Uterus (tissue), 4 donors: ENCODE results near the gene ASNSD1. TPM values are rescaled to one million over a fixed set of nuclear protein-coding genes. Genes with fewer than 3 reads are reported as not detected.

Experiments
- DNase-seq, 2 donors: peaks; one replicate each; pipeline ENCODE4 v3.0.0-alpha.2; 2019 to 2020
- H3K27ac ChIP-seq, 2 donors: fragments of 200-600 bp; sonication (generic); 1 replicate in 1 of 2; 2 replicates in 1 of 2; pipeline ENCODE4 v1.5.1; 2016 to 2018
- H3K27me3 ChIP-seq, 2 donors: fragments of 200-600 bp; sonication (generic); one replicate each; pipeline ENCODE4 v1.5.1; 2018 to 2019; ENCODE audit warnings: control low read depth in 1 of 2
- H3K36me3 ChIP-seq, 2 donors: fragments of 200-600 bp; sonication (generic); one replicate each; pipeline ENCODE4 v1.5.1; 2019; ENCODE audit warnings: control low read depth in 1 of 2
- H3K4me1 ChIP-seq, 2 donors: fragments of 200-600 bp; sonication (generic); one replicate each; pipeline ENCODE4 v1.5.1; 2018 to 2019; ENCODE audit warnings: control low read depth in 1 of 2
- H3K4me3 ChIP-seq, 2 donors: fragments of 200-600 bp; sonication (generic); 1 replicate in 1 of 2; 2 replicates in 1 of 2; pipeline ENCODE4 v1.5.1; 2018 to 2019; ENCODE audit warnings: mild to moderate bottlenecking in 1 of 2
- H3K9me3 ChIP-seq, 2 donors: fragments of 200-600 bp; sonication (generic); one replicate each; pipeline ENCODE4 v1.5.1; 2019; ENCODE audit warnings: control low read depth in 1 of 2
- POLR2A ChIP-seq, 2 donors: fragments of 450-650 bp; IDR thresholded peaks; one replicate each; pipeline ENCODE4 v1.6.1; 2016; ENCODE audit warnings: antibody characterized with exemption in 2 of 2, mild to moderate bottlenecking in 1 of 2, moderate library complexity in 1 of 2
- intact Hi-C: fragments of 100-400 bp; cut with DNase I; formaldehyde crosslinking; loops from one replicate; pipeline ENCODE4 v1.15.1; 2023; ENCODE audit warnings: low total_unique reads
- total RNA-seq, 4 donors: library from RNA; depleted of rRNA in 3 of 4; stranded (reverse); fragments of >200 nt in 3 of 4; gene quantifications; one replicate each; pipeline versions ENCODE4 v1.1.0 to v1.2.4, GENCODE V29; 2014 to 2023
- TF ChIP-seq, protein P1 (sequence below), 4 experiments: fragments of 200-600 bp in 2 of 4; fragments of 450-650 bp in 2 of 4; sonication (generic) in 2 of 4; IDR thresholded peaks; one replicate each; pipeline ENCODE4 v1.5.1; 2016 to 2019; ENCODE audit warnings: antibody characterized with exemption in 4 of 4, mild to moderate bottlenecking in 2 of 4, moderate library complexity in 1 of 4
- donor health status: DM: yes; HTN: yes; CAD: no.

Gene ASNSD1
- total RNA-seq, 4 donors from 2014 or later, result 46.2 to 94.4 (median 56.6) TPM

DNA sequence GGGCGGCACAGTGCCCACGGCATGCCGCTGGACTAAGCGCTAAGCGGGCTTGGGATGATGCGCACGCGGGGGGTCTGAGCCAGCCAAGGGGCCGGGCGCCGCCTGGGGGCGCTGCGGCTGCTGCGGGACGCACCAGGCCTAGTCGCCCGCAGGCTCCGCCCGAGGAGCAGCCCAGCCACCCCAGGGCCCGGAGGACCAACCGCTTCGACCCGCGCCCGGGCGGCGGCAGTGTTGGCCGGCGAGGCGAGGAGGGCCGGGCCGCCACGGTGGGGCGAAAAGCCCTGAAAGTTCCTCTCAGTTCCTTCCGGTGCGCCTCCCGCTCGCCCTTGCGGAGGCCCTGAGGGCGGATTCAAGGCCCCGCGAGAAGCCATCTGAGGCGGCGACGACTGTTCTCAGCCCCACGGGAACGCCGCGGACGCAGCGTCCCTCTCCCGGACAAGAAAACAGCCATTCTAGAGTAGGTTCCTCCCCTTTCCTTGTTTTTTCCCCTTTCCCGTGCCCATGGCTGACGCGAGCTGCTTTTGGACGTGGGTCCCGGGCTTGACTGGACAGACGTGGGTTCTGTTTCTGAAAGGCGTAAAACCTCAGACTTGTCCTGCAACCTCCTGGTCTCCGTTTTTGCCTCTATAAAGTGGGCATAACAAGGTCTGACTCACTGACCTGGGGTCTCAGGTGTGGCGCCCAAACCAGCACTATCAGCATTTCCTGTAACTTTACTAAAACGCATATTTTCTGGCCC, 13.3 kb downstream of the ASNSD1 start, which contains the start of gene ANKAR:
Gene ANKAR (plus strand): TSS at position 297 of the 739 bp plus-strand sequence. CDS start 1,821 bp downstream, outside the sequence.
- H3K9me3 ChIP-seq, result no peaks in the 10 kb centered on the region
- H3K27ac ChIP-seq, result peak within 1 kb of the TSS; percentile 95 to 96
- DNase-seq, result peak; percentile 88 to 91
- no peaks in the 10 kb centered on the region for H3K36me3 ChIP-seq
- H3K4me1 ChIP-seq, result no peaks in the 10 kb centered on the region
- H3K4me3 ChIP-seq, result peak within 1 kb of the TSS; percentile 47 to 54
- intact Hi-C loops, result no loop called here
- H3K27me3 ChIP-seq, result no peaks in the 10 kb centered on the region
- TF ChIP-seq POLR2A (IDR thresholded peaks at IDR 0.05), result peak; percentile 52 to 66
- TF ChIP-seq, protein P1, sequence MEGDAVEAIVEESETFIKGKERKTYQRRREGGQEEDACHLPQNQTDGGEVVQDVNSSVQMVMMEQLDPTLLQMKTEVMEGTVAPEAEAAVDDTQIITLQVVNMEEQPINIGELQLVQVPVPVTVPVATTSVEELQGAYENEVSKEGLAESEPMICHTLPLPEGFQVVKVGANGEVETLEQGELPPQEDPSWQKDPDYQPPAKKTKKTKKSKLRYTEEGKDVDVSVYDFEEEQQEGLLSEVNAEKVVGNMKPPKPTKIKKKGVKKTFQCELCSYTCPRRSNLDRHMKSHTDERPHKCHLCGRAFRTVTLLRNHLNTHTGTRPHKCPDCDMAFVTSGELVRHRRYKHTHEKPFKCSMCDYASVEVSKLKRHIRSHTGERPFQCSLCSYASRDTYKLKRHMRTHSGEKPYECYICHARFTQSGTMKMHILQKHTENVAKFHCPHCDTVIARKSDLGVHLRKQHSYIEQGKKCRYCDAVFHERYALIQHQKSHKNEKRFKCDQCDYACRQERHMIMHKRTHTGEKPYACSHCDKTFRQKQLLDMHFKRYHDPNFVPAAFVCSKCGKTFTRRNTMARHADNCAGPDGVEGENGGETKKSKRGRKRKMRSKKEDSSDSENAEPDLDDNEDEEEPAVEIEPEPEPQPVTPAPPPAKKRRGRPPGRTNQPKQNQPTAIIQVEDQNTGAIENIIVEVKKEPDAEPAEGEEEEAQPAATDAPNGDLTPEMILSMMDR (IDR thresholded peaks at IDR 0.05), result peak; percentile 72 to 94 (median 91)

DNA sequence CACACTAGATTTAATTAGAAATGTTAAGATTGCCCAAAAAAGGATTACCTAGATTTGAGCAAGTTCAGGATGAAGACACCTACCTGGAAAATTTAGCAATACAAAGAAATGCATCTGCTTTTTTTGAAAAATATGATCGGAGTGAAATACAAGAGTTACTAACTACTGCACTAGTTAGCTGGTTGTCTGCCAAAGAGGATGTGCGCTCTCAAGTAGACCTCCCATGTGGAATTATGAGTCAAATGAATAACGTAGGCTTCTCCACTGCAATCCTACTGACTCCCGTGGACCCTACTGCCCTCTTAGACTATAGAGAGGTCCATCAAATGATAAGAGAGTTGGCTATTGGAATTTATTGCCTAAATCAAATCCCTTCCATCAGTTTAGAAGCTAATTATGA, 15.2 kb downstream of the ASNSD1 start:
- TF ChIP-seq POLR2A (IDR thresholded peaks at IDR 0.05), result no peak
- TF ChIP-seq, protein P1 (IDR thresholded peaks at IDR 0.05), result no peak
- no peak for DNase-seq
- Histone ChIP-seq H3K9me3 (no peaks in the 10 kb centered on the region), H3K27ac (no peak overlapping the region), H3K27me3 (no peaks in the 10 kb centered on the region), H3K36me3 (no peaks in the 10 kb centered on the region), H3K4me3 (no peak overlapping the region), H3K4me1 (no peaks in the 10 kb centered on the region)
- intact Hi-C loops, result no loop called here

DNA sequence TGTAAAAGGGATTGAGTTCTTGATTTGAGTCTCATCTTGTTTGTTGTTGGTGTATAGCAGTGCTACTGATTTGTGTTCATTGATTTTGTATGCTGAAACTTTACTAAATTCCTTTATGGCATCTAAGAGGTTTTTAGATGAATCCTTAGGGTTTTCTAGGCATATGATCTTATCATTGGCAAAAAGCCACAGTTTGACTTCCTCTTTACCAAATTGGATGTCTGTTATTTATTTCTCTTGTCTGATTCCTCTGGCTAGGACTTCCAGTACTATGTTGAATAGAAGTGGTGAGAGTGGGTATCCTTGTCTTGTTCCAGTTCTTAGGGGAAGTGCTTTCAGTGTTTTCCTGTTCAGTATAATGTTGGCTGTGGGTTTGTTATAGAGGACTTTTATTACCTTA, 18.0 kb downstream of the ASNSD1 start:
- DNase-seq, result no peak
- no peak overlapping the region for H3K27ac ChIP-seq
- no peak overlapping the region for H3K4me3 ChIP-seq
- no peaks in the 10 kb centered on the region for H3K27me3 ChIP-seq
- H3K9me3 ChIP-seq, result no peaks in the 10 kb centered on the region
- intact Hi-C loops, result no loop called here
- TF ChIP-seq POLR2A (IDR thresholded peaks at IDR 0.05), result no peak
- TF ChIP-seq, protein P1 (IDR thresholded peaks at IDR 0.05), result no peak
- H3K4me1 ChIP-seq, result no peaks in the 10 kb centered on the region
- H3K36me3 ChIP-seq, result no peaks in the 10 kb centered on the region

DNA sequence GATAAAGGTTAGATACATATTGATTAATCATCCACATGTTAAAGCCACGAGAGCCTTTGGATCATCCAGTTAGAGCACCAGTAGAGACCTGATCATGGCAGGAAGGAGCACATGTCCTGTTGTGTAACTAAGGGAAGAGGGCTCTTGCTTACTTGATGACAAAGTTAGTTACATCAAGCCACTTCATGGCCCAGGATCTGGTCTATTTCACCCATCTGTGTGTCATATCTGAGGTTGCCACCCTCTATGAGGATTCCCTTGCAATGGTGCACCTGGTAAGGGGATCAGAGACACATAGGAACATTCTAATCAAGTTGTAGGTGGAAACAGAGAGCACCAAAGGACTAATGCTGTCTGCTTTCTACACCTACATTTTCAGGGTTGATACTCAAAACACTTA, 19.9 kb downstream of the ASNSD1 start:
- no peak for TF ChIP-seq POLR2A (IDR thresholded peaks at IDR 0.05)
- TF ChIP-seq, protein P1 (IDR thresholded peaks at IDR 0.05), result no peak
- H3K4me1 ChIP-seq, result no peaks in the 10 kb centered on the region
- intact Hi-C loops, result no loop called here

DNA sequence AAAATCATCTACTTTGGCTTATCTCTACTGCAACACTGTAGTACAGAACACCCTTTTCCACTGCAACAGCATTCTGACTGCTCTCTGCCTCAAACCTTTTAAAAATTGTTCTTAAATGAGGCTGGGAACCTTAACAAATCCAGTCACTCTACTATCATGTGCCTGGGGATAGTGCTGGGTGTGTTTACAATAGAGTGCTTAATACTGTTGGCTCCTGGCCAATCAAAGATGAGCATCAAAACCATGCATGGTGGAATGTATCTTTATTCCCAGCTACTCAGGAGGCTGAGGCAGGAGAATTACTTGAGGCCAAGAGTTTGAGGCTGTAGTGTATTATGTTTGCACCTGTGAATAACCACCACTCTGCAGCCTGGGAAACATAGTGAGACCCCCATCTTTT, 20.6 kb downstream of the ASNSD1 start:
- H3K27me3 ChIP-seq, result no peaks in the 10 kb centered on the region
- H3K9me3 ChIP-seq, result no peaks in the 10 kb centered on the region
- H3K4me3 ChIP-seq, result no peak overlapping the region
- no peaks in the 10 kb centered on the region for H3K36me3 ChIP-seq
- no peaks in the 10 kb centered on the region for H3K4me1 ChIP-seq
- DNase-seq, result no peak
- TF ChIP-seq, protein P1 (IDR thresholded peaks at IDR 0.05), result no peak
- TF ChIP-seq POLR2A (IDR thresholded peaks at IDR 0.05), result no peak
- no peak overlapping the region for H3K27ac ChIP-seq
- intact Hi-C loops, result no loop called here

More for the DNA sequence above, 19.9 kb downstream of the ASNSD1 start:
- Histone ChIP-seq H3K4me3 (no peak overlapping the region), H3K36me3 (no peaks in the 10 kb centered on the region), H3K27me3 (no peaks in the 10 kb centered on the region), H3K9me3 (no peaks in the 10 kb centered on the region), H3K27ac (no peak overlapping the region)
- no peak for DNase-seq
